Hematopoietic multipotent progenitor cell (in vitro differentiated cells): ENCODE data around the gene KIAA1217. TPM values are rescaled to one million over a fixed set of nuclear protein-coding genes. Genes with fewer than 3 reads are reported as not detected.
"Not testable (repeated sequence)": the region's sequence is repeated elsewhere in the genome, so short reads cannot be mapped to it uniquely, and the experiment has no call there.

Experiments used
- DNase-seq, 3 donors: peaks; one replicate each; pipeline ENCODE4 v3.0.0-alpha.2; 2011 to 2015; ENCODE audit warnings: low read depth in 2 of 3, low spot score in 2 of 3
- total RNA-seq: library from RNA; depleted of rRNA; stranded (reverse); fragments of >200 nt; gene quantifications from one replicate; pipeline ENCODE4 v1.2.3, GENCODE V29; 2012

The KIAA1217 gene
- total RNA-seq, 1 donor = not detected

DNA sequence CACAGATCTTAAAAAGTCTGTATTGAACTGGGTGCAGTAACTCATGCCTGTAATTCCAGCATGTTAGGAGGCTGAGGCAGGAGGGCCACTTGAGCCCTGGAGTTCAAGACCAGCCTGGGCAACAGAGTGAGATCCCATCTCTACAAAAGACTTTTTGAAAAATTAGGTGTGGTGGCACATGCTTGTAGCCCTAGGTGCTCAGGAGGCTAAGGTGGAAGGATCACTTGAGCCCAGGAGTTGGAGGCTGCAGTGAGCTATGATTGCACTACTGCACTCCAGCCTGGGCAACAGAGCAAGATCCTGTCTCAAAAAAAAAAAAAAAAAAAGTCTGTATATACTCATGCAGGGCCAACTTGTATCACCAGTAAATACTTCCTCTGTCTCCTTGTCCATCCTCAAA, 273.8 kb downstream of the KIAA1217 start:
- DNase-seq = not testable (repeated sequence)

DNA sequence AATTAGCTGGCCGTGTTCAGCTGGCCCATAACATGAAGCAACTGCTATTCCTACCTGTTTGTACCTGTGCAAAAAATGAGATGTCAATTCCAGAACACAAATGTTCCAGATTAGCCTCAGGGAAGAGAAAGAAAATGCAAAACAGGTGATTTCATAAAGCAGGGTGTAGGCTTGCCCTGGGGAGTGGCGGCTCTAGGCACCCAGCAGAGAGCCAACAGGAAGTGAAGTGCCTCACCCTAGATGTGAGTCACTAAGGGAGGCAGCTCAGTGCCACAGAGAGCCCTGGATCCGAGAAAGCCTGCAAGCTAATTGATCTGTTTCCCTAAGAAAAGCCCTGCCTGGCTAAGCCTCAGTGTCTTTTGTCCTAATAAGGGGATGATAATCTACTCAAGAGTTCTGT, 274.8 kb downstream of the KIAA1217 start:
- DNase-seq = no peak

DNA sequence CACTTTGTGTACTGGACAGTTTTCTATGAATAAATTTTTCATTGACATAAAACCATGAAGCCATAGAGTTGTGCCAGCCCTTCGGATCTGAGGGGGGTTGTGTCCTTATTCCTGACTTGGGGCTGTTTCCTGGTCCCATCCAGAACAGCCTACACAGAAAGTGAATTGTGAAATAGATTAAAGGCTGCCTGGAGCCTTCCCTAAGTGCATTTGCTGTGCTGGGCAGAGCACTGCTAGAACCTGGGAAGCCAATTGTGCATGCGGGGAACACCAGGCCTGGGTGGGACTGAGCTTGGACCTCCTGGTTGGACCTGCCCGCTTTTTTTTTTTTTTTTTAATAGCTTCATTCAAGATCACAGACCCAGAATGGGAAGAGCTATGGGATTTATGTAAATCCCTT, 275.8 kb downstream of the KIAA1217 start:
- DNase-seq = no peak

DNA sequence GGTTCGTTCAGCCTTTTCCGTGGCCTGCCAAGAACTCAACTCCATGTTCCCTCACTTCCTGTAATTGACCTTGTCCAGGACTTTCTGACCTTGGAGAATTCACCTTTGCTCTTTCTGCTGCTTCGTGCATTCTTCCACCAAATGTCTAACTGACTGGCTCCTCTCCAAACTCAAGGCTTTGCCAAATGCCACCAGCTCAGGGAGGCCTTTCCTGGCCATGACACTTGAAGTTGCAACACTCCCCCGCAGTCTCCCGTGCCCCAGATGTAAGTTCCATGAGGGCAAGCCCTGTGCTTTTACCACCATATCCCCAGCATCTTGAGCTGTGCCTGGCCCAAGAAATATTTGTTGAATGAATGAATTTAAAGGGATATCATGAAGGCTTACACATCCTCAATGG, 276.4 kb downstream of the KIAA1217 start:
- DNase-seq = no peak

DNA sequence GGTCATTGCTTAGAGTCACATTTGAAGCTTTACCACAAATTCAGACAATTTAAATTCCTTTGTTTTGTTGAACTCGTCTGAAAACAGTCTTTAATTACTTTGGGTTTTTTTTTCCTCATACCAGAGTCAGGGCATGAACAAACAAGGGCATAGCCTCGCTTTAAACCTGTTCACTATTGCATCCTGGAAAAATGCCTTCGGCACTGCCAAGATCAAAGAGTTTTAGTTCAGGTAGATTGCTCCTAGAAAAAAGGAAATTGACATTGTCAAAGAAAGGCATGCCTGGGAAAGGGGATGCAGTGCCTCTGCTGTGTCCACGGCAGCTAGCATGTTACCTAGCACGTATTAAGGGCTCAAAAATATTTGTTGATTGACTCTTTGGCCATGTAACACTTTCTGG, 279.7 kb downstream of the KIAA1217 start:
- DNase-seq = no peak

DNA sequence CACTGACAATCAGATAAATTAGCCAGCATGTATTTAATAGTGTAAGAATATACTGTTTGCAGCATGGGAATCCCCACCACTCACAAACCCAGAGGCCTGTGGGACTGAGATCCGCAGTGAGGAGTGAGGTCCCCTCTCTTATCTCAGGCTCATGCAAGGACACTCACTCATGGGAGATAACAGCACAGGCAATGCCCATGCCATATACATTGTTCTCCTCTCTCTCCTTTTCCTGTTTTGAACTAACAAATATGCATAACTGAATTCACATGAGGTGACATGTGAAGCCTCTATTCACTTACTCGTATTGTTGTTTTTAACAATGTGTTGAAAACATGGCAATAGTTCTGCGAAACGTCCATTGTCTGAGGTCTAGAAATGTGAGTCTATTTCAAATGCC, 284.2 kb downstream of the KIAA1217 start:
- no peak for DNase-seq

DNA sequence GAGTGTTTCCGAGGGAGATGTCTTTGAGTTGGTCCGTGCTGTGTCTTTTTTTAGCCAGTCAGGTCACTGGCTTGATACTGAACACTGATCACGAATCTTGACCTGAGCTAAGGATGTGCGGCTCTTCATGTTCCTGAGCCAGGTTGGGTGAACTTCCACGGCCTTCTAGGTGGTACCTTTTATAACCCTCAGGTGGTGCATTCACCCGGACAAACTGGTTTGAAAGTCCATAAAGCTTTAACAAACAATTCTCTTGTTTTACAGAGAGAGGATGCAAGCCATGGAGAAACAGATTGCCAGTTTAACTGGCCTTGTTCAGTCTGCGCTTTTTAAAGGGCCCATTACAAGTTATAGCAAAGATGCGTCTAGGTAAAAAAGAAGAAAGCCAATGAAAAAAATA, 285.3 kb downstream of the KIAA1217 start:
- no peak for DNase-seq

DNA sequence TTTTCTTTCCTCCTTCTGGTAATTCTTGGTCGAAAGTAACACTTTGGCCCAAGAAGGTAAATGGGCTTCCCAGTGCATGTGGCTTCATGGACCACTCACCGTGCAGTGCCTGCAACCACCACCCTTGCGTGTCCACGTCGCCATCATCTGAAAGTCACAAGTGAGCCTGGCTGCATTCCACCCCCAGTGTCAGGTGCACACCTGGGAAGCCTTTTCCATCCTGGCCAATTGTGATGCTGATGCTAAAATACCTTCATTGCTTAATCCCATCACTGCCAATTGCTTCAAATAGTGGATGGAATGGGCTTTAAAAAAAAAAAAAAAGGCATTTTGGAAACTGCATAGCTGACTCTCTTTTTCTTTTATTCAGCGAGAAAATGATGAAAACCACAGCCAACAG, 285.8 kb downstream of the KIAA1217 start:
- no peak for DNase-seq

DNA sequence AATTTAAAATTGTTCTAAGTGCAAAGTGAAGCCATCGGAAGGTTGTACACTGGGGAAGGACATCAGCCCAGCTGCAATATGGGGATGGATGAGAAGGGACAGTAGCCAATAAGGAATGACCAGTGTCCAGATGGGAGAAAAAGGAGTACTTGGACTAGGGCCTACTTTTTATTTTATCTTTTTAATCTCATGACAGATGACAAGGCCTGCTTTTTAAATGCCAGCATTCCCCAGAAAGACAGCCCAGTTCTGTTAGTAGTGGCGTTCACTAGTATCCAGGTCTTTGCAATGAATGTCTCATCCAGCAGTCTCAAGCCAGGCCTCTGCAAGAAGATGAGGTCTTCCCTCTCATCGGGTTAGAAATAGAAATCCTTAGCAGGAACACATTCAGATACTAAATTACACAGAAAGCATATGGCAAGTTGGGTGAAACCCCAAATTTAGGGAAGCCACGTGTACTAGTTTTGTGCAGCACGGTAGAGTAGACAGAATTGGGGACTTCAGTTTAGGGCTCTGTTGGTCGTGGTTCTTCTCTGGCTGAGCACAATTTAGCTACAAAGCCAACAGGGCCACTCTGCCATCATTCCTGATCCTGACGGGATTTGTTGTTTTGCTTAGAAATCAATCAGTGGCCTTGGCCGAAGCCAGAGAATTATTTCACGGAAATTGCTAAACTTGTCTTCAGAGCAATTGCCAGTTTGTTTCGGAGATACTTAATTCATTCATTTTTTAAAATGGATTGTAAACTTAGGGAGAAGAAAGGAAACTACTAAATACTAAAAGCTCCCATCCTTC, 286.9 kb downstream of the KIAA1217 start:
- no peak for DNase-seq

DNA sequence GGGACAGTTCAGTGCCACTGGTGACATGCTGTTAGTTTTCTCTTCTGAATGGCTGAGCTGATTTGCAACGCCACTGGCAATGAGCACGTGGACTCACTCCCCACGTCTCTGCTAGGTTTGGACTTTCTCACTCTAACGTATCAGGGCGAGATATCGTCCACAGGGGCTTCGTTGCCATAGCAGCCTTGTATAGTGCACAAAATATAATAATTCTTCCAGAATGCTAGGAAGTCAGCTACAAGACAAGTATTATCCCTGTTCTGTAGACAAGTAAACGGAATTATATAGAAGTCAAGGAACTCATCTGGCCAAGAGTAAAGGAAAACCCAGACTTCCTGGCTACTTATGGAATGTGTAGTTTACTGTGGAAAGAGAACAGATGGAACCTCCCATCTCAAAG, 288.0 kb downstream of the KIAA1217 start:
- DNase-seq = no peak

DNA sequence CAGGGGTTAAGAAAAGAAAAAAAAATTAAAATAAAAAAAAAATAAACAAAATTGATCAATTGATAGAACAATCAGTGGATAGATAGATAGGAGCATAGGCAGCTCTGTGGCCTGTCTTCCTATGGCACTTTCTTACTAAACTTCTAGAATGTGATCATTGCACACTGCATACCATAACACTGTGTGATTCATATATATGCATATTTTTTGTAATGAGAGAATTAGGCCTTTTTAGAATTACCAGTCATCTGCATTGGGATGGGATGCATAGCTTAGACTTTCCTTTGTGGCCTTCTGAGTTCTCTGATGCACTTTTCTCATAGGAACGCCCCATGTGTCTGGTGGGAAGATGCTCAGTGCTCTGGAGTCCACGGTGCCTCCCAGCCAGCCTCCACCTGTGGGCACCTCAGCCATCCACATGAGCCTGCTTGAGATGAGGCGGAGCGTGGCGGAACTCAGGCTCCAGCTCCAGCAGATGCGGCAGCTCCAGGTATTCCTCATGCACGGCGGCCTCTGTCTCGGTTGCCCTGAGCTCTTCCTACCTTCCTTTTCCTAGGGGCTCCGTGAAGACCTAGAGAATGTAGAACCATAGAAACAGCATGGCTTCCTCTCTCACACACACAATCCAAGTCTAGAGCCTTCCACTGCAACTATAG, 292.2 kb downstream of the KIAA1217 start:
- DNase-seq = no peak

DNA sequence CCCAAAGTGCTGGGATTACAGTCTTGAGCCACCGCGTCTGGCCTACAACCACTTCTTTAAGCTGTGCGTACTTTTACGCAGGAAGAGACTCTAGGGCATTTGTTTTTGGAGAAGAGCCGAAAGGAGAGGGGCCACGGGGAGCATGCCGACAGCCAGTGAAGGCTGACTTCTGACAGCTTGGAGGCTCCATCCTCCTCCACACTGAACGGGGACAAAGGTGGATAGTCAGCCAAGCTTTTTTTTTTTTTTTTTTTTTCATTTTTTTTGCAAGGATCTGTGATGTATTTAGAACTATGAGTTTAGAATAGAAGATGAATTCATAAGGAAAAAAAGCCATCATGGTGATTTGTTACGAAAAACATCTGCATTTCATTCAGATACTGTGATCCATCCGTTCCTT, 293.1 kb downstream of the KIAA1217 start:
- DNase-seq = no peak

DNA sequence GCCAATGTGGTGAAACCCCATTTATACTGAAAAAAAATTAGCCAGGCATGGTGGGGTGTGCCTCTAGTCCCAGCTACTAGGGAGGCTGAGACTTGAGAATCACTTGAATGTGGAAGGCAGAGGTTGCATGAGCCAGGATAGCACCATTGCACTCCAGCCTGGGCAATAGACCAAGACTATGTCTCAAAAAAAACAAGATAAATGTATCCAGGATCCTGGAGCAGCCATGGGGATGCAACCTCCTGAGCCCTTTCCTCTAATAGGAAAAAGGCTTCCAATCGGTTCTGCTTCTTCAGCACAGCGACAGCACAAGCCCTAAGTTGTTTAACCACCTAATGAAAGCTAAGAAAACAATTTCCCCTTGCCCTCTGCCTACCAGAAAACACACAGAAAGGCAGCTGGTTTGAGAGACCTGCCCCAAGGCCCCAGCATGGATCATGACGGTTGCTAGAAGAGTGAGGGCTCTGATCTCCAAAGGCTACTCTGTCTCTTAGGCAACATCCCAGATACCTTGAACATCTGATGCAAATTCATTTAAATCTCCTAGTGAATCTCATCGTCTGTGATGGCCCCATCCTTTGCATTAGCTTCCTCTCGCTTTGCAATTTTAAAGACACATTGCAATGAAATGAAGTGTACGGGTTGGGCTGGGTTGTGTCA, 294.0 kb downstream of the KIAA1217 start:
- no peak for DNase-seq

DNA sequence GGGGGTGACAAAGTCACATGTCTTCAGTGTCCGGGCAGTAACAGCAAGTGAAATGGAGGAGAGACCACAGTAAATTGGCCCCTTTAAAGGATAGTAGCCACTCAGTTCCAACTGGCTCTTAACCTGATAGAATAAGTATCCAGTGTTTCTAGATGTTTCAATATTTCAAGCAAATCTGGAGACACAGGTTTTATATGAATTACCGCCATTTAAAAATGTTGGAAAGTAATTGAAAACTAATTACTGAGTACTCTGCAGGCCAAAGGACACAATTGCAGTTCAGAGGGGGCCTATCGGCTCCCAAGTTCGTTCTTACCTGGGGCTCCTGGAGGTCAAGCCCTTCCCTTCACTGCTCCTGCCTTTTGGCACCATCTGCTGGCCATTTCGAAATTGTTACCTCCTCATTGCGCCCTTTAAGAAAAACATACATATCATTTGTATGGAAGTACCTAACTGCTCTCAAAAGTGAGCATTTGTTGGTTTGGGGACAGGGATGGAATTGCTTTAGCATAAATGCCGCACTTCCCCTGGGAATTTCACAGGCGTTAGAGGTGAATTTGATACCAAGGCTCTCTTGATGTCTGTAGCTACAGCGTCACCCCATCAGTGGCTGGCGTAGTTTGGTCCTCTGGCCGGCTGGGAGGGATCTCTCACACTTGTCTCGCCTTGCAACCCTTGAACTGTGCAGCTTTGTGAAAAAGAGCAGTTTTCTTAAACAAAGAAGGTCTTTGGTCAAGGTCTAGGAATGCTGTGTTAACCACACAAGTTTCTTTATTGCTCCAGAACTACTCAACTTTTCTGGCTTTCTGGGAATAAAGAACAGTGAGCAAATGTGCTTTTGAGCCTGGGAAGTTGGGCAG, 294.8 kb downstream of the KIAA1217 start:
- peak in 2 of 3 donors; percentile 10 to 41 for DNase-seq

DNA sequence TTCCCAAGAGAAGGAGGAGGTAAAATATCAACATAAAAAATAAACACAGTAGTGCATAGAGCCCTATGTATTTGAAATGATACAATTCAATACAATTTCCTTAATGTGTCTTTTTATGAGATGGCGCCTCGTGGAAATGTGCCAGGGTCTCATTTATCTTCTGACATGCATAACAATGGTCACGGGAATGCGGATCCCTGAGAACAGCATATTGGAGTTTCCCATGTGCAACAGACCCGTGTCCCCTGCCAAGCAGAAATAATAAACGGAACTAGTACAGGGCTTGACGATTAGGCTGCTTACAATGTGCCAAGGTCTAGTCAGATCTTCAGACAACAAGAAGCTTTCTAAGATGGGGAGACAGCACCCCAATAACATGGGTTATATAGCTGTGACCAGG, 296.8 kb downstream of the KIAA1217 start:
- DNase-seq = no peak

DNA sequence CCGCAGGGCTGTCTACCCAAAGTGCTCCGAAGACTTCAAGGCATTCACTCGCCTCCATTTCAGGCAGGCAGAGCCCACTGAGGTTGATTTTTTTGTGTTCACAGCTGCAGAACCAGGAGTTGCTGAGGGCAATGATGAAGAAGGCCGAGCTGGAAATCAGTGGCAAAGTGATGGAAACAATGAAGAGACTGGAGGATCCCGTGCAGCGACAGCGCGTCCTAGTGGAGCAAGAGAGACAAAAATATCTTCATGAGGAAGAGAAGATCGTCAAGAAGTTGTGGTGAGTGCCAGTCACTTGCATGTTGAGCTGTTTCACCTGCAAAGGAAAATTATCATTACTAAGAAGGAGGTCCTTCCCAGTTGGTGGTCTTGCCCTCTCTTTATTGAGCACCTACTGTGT, 304.2 kb downstream of the KIAA1217 start:
- DNase-seq = no peak

DNA sequence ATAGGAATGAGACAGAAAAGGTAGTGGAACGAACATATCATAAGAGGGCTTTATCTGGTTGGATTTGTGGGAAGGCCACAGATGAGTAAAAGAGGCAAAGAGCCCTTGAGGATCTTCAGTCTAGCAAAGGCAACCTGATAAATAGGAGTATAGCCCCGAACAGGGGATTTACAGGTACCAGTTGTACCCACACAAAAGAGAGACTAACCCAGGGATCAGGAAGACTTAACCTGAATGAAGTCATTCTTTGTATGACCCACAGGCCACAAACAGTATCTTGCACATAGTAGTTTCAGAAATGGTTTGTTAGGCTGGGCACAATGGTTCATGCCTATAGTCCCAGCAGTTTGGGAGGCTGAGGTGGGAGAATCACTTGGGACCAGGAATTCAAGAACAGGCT, 306.5 kb downstream of the KIAA1217 start:
- no peak for DNase-seq

DNA sequence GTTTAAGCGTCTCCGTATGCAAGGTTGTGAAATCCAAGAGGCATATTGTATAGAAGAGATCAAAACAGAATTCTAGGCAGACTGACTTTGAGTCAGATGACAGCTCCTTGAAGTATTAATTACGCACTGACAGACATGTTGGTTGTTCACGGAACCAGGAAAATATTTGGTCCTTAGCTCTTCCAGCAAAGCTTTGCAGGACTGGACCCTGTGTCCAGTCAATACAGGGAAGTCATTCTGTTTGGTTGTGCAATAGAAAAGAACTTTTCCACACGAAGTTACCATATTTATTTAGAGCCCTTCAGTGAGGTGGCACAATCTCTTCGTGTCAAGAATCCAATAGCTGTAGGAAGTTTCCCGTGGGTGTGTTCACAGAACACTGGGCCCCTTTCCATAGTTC, 309.5 kb downstream of the KIAA1217 start:
- no peak for DNase-seq

DNA sequence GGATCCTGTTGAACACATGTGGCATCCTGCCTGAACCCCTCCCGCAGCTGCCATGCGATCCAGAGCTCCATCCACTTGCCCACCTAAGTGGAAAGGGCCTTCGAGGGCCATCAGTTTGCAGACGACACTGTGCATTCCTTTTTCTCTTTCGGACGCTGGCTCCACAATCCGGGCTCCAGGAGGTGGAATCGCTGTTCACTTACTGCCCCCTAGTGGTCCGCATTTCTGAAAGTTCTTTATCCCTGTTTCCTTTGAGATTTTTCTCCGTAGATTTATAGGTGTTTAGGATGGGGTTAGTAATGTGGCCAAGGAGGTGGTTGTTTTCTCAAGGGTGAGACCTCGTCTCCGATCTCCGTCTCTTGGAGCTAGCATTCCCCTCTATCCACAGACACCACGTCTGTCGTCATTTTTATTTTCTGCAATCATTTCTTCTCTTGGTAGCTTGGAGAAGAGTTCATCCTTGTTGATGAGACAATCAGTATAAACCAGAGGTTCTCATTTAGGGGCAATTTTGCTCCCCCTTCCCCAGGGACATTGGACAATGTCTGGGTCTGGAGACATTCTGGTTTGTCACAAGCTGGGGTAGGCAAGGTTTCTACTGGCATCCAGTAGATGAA, 310.2 kb downstream of the KIAA1217 start:
- peak in 2 of 3 donors; percentile 18 to 31 for DNase-seq

DNA sequence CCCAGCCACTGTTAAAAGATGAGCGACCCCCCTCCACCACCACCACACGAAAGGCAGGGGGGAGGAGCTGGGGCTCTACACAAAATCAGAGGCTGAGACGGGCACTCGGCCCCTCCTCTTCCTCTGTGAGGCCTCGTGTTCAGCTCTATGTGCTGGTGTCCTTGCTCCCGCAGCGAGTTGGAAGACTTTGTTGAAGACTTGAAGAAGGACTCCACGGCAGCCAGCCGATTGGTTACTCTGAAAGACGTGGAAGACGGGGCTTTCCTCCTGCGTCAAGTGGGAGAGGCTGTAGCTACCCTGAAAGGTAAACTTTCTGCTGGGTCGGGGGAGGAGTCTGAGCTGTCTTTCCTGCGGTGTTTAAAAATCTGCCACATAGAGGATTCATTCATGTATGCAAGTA, 311.0 kb downstream of the KIAA1217 start:
- DNase-seq = peak; percentile 13 to 14 (median 13)

DNA sequence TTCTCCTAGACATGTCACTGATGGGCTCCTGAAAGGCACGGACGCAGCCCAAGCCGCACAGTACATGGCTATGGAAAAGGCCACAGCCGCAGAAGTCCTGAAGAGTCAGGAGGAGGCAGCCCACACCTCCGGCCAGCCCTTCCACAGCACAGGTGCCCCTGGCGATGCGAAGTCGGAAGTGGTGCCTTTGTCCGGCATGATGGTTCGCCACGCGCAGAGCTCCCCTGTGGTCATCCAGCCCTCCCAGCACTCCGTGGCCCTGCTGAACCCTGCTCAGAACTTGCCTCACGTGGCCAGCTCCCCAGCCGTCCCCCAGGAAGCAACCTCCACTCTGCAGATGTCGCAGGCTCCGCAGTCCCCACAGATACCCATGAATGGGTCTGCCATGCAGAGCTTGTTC, 315.4 kb downstream of the KIAA1217 start:
- no peak for DNase-seq
